Tibial nerve (tissue), 4 donors: Measurements from ENCODE around the gene TMEM140.

Source experiments
- EP300 ChIP-seq, 2 donors: sonication (generic); formaldehyde crosslinking; IDR thresholded peaks; one replicate each; pipeline ENCODE4 v1.6.1; 2017; ENCODE audit warnings: antibody characterized with exemption in 2 of 2, mild to moderate bottlenecking in 1 of 2
- POLR2A ChIP-seq, 2 donors: fragments of 450-650 bp; IDR thresholded peaks; one replicate each; pipeline ENCODE4 v1.6.1; 2017; ENCODE audit warnings: antibody characterized with exemption in 2 of 2, mild to moderate bottlenecking in 2 of 2, moderate library complexity in 2 of 2
- TF ChIP-seq, protein P1 (sequence below), 5 experiments: fragments of 200-600 bp in 3 of 5; fragments of 450-650 bp in 2 of 5; sonication (generic) in 3 of 5; IDR thresholded peaks; one replicate each; pipeline ENCODE4 v1.5.1; 2016 to 2019; ENCODE audit warnings: antibody characterized with exemption in 5 of 5, mild to moderate bottlenecking in 3 of 5, moderate library complexity in 2 of 5

GRCh38 chr7:135210888-135211178 is 63.0 kb downstream of the TMEM140 start:
- TF ChIP-seq, protein P1, sequence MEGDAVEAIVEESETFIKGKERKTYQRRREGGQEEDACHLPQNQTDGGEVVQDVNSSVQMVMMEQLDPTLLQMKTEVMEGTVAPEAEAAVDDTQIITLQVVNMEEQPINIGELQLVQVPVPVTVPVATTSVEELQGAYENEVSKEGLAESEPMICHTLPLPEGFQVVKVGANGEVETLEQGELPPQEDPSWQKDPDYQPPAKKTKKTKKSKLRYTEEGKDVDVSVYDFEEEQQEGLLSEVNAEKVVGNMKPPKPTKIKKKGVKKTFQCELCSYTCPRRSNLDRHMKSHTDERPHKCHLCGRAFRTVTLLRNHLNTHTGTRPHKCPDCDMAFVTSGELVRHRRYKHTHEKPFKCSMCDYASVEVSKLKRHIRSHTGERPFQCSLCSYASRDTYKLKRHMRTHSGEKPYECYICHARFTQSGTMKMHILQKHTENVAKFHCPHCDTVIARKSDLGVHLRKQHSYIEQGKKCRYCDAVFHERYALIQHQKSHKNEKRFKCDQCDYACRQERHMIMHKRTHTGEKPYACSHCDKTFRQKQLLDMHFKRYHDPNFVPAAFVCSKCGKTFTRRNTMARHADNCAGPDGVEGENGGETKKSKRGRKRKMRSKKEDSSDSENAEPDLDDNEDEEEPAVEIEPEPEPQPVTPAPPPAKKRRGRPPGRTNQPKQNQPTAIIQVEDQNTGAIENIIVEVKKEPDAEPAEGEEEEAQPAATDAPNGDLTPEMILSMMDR (IDR thresholded peaks at IDR 0.05): no peak
- TF ChIP-seq POLR2A (IDR thresholded peaks at IDR 0.05) (no peak), EP300 (IDR thresholded peaks at IDR 0.05) (no peak)
